Smooth muscle cell (in vitro differentiated cells): ENCODE data around the gene CHST9. TPM values are rescaled to one million over a fixed set of nuclear protein-coding genes. Genes with fewer than 3 reads are reported as not detected.
"Not testable (repeated sequence)": the region's sequence is repeated elsewhere in the genome, so short reads cannot be mapped to it uniquely, and the experiment has no call there.

Source experiments
- DNase-seq: peaks from one replicate; lab custom pipeline; 2025; ENCODE audit not compliant: unreplicated experiment; lab: John Stamatoyannopoulos, UW
- H2AFZ ChIP-seq: fragments of 200-600 bp; sonication (generic); 2 replicates; pipeline ENCODE4 v1.6.0; 2016; ENCODE audit warnings: antibody characterized with exemption, low read depth, mild to moderate bottlenecking
- H3F3A ChIP-seq: fragments of 200-600 bp; sonication (generic); 2 replicates; pipeline ENCODE4 v1.6.0; 2017; ENCODE audit warnings: antibody characterized with exemption, low read depth
- H3K27ac ChIP-seq: fragments of 200-600 bp; sonication (generic); 2 replicates; pipeline ENCODE4 v1.5.1; 2016; ENCODE audit warnings: low read depth, mild to moderate bottlenecking
- H3K27me3 ChIP-seq: fragments of 200-600 bp; sonication (generic); 2 replicates; pipeline ENCODE4 v1.6.1; 2016; ENCODE audit warnings: low read depth, mild to moderate bottlenecking
- H3K36me3 ChIP-seq: fragments of 200-600 bp; sonication (generic); 2 replicates; pipeline ENCODE4 v1.5.1; 2016; ENCODE audit warnings: low read depth
- H3K4me1 ChIP-seq: fragments of 200-600 bp; sonication (generic); 2 replicates; pipeline ENCODE4 v1.5.1; 2016; ENCODE audit warnings: low read depth
- H3K4me2 ChIP-seq: fragments of 200-600 bp; sonication (generic); 2 replicates; pipeline ENCODE4 v1.6.0; 2016; ENCODE audit warnings: mild to moderate bottlenecking
- H3K4me3 ChIP-seq: fragments of 200-600 bp; sonication (generic); 2 replicates; pipeline ENCODE4 v1.5.1; 2016; ENCODE audit warnings: mild to moderate bottlenecking
- H3K79me2 ChIP-seq: fragments of 200-600 bp; sonication (generic); 2 replicates; pipeline ENCODE4 v1.6.0; 2016; ENCODE audit warnings: low read depth, mild to moderate bottlenecking
- H3K9ac ChIP-seq: fragments of 200-600 bp; sonication (generic); 2 replicates; pipeline ENCODE4 v1.6.0; 2016; ENCODE audit warnings: low read depth
- H3K9me3 ChIP-seq: fragments of 200-600 bp; sonication (generic); replicated peaks from 2 replicates; pipeline ENCODE4 v1.5.1; 2016; ENCODE audit warnings: low read depth
- H4K20me1 ChIP-seq: fragments of 200-600 bp; sonication (generic); 2 replicates; pipeline ENCODE4 v1.6.0; 2016; ENCODE audit warnings: low read depth
- WGBS: methylation state at CpG from one replicate; pipeline ENCODE4 v1.1.7; 2016; ENCODE audit warnings: low lambda C conversion rate; 5-methylcytosine and 5-hydroxymethylcytosine counted together
- polyA plus RNA-seq: library from polyadenylated mRNA; unstranded; fragments of >200 nt; fragmentation: Nextera tagmentation; extraction: Ambion mirVana; gene quantifications from 2 replicates; pipeline ENCODE4 v1.2.1, GENCODE V29; 2016
- total RNA-seq: library from RNA; depleted of rRNA; stranded (reverse); fragments of >200 nt; gene quantifications from 2 replicates; pipeline ENCODE4 v1.2.3, GENCODE V29; 2014
- TF ChIP-seq, protein P1 (sequence below): fragments of 200-600 bp; sonication (generic); IDR thresholded peaks from 2 replicates; pipeline ENCODE4 v1.5.1; 2017; ENCODE audit warnings: borderline replicate concordance, mild to moderate bottlenecking, antibody characterized with exemption; ENCODE audit not compliant: insufficient read depth, poor library complexity, severe bottlenecking

Gene CHST9
- total and polyA plus RNA-seq, 2 experiments from 2014 or later = not detected

DNA sequence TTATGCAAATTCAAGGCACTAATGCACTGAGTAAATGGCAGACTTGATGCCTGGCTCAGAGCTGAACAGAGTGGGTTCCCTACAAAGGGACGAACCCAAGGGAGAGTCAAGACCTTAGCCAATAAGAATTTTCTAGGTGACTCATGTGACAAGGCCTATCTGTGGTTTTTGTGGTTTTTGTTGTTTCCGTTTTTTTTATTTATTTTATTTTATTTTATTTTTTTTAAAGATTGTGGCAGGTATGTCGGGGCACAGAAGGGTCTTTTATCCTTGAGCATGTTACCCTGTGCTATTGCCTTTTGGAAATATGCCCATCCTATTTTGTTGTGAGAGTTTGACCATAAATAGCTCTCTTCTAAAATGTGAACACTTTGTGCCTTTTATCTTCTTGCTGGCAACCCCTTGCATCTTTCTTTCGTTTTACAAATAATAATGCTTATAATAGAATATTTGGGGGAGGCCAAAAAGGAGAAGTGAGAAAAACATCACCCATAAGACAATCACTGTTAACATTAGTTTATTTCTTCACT lies 206.2 kb downstream of the CHST9 start:
- Histone ChIP-seq H3K36me3 (no peaks in the 10 kb centered on the region), H3K27me3 (no peaks in the 10 kb centered on the region), H3K4me2 (no peak overlapping the region), H3F3A (no peaks in the 10 kb centered on the region), H3K4me3 (no peak overlapping the region), H3K9me3 (no peaks in the 10 kb centered on the region), H4K20me1 (no peaks in the 10 kb centered on the region), H3K79me2 (no peaks in the 10 kb centered on the region), H3K4me1 (no peaks in the 10 kb centered on the region), H2AFZ (no peak overlapping the region), H3K9ac (no peak overlapping the region), H3K27ac (no peak overlapping the region)
- TF ChIP-seq, protein P1, sequence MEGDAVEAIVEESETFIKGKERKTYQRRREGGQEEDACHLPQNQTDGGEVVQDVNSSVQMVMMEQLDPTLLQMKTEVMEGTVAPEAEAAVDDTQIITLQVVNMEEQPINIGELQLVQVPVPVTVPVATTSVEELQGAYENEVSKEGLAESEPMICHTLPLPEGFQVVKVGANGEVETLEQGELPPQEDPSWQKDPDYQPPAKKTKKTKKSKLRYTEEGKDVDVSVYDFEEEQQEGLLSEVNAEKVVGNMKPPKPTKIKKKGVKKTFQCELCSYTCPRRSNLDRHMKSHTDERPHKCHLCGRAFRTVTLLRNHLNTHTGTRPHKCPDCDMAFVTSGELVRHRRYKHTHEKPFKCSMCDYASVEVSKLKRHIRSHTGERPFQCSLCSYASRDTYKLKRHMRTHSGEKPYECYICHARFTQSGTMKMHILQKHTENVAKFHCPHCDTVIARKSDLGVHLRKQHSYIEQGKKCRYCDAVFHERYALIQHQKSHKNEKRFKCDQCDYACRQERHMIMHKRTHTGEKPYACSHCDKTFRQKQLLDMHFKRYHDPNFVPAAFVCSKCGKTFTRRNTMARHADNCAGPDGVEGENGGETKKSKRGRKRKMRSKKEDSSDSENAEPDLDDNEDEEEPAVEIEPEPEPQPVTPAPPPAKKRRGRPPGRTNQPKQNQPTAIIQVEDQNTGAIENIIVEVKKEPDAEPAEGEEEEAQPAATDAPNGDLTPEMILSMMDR = no peak
- DNase-seq = no peak
- WGBS = 87% methylated on average over 4 of the region's 4 CpGs

DNA sequence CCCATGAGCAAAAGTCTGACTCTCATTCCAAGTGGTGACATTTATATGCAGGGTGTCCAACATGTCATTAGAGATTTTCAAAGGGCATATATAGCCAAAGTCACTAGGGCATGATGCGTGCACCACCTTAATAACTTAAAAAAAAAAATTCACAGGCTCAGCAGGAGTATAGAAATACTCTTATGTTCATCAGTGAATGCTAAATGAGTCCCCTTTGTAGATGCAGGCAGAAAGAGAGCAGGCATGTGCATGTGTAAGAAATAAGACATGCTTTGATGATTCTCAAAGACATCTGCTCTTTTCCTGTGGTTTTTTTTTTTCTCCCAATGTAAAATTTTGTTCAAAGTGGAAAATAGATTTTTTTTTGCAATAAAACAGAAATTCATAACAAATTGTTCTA lies 207.3 kb downstream of the CHST9 start:
- Histone ChIP-seq H3F3A (no peaks in the 10 kb centered on the region), H2AFZ (no peak overlapping the region), H3K4me2 (no peak overlapping the region), H3K9me3 (no peaks in the 10 kb centered on the region), H4K20me1 (no peaks in the 10 kb centered on the region), H3K4me3 (no peak overlapping the region), H3K79me2 (no peaks in the 10 kb centered on the region), H3K4me1 (no peaks in the 10 kb centered on the region), H3K27ac (no peak overlapping the region), H3K9ac (no peak overlapping the region), H3K36me3 (no peaks in the 10 kb centered on the region), H3K27me3 (no peaks in the 10 kb centered on the region)
- DNase-seq = no peak
- TF ChIP-seq, protein P1 = no peak
- 96% methylated on average over 1 of the region's 1 CpG for WGBS

DNA sequence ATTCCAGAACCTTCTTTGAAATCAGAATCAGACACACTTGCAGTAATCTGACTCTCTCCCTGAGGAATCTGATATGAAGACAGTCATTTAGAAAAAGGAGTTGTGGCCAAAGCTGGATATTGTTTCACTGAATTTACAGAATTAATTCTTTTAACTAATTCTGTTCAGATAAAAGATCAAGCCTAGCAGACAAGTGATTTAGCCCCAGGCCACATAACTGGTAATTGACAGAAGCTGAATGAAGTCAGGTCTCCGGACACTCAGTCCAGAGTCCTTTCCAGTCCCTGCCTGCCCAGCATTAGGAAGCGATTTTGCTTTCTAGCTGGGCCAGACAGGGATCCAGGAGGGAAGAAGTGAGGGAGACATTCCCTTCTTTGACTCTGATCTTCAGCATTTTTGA lies 208.9 kb downstream of the CHST9 start:
- Histone ChIP-seq H3F3A (no peaks in the 10 kb centered on the region), H3K4me2 (no peak overlapping the region), H3K36me3 (no peaks in the 10 kb centered on the region), H2AFZ (no peak overlapping the region), H3K27ac (no peak overlapping the region), H3K27me3 (no peaks in the 10 kb centered on the region), H3K4me1 (no peaks in the 10 kb centered on the region), H3K9ac (no peak overlapping the region), H4K20me1 (no peaks in the 10 kb centered on the region), H3K9me3 (no peaks in the 10 kb centered on the region), H3K79me2 (no peaks in the 10 kb centered on the region), H3K4me3 (no peak overlapping the region)
- no peak for DNase-seq
- 79% methylated on average over 2 of the region's 2 CpGs for WGBS
- TF ChIP-seq, protein P1 = no peak

DNA sequence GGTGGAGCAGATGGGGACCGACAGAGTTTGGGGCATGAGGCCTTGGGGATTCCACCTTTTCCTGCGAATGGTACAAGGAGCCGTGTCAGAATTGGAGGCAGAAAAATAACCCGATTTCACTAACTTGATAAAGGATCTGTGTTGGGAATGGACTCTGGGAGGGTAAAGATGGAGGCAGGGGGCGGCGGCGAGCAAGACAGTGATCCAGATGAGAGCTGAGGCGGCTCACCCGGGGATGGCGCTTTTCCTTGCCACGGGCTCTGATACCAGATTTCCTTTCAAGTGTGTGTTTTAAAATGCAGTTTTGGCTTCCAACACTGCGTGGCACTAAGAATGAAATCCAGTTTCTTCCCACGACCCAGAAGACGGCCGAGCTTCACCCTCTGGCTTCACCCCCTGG lies 212.6 kb downstream of the CHST9 start:
- not testable (repeated sequence) for H3K9me3 ChIP-seq, H3F3A ChIP-seq, H3K4me3 ChIP-seq, H3K36me3 ChIP-seq, H3K79me2 ChIP-seq, H3K27ac ChIP-seq, DNase-seq, H4K20me1 ChIP-seq, H3K27me3 ChIP-seq, H3K4me2 ChIP-seq, H3K4me1 ChIP-seq, H3K9ac ChIP-seq, H2AFZ ChIP-seq
- WGBS = 93% methylated on average over 15 of the region's 15 CpGs
